NT2/D1 (cell line): Measurements from ENCODE around the gene PPBP.

Experiments used
- YY1 ChIP-seq: IDR thresholded peaks from 2 replicates; pipeline ENCODE4 v1.6.1; 2011; ENCODE audit not compliant: insufficient read length, insufficient read depth
- ZNF274 ChIP-seq: IDR thresholded peaks from 2 replicates; pipeline ENCODE4 v1.6.1; 2011; ENCODE audit warnings: mild to moderate bottlenecking, low read depth, low read length

DNA sequence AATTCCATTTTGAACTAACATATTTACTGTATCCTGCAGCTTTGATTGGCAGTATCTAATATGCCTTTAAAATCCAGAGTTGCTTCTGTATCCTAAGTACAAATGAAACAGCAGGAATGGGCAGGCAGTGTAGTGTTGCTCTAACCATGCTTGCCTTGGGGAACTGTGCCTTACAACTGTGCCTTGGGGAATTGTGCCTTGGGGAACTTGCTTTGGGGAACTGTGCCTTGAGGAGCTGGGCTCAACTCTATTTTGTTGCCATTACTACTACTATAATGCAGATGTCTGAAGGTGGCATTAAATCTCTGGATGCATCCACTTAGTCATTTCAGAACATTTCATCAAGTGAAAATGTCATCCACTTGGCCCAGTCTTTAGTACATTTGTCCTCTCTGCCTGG is 43.6 kb upstream of the PPBP start:
- TF ChIP-seq ZNF274 (no peak), YY1 (no peak)
